ENCODE data around the gene ELOVL6. TPM values are rescaled to one million over a fixed set of nuclear protein-coding genes. Genes with fewer than 3 reads are reported as not detected.

ELOVL6 gene
- total RNA-seq, 4 donors from 2014 or later: 0.10 to 0.42 (median 0.13) TPM; not detected in 1

DNA sequence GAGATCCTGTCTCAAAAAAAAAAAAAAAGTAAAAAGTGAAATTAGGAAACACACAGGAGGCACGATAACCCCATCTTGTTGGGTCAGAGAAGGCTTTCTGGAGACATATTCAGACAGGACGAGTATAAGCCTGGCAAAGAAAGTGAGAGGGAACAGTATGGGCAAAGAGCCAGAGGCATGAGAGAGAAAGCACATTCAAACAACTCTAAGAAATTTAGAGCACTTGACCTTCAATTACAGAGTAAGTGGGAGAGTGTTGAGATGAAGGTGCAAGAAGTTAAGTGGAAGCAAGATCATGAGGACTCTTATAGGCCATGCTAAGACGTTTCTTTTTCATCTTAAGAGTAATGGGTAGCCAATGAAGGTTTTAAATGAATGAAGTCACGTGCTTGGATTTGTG lies 70.4 kb downstream of the ELOVL6 start:
- DNase-seq (no peak), ATAC-seq (no peak)
- intact Hi-C loops (cut with DNase I; ENCODE audit: low total_unique reads) (no loop called here), in situ Hi-C loops (cut with MboI; ENCODE audit: low sequenced_read_pairs in 4 of 4) (no loop called here)
- no peak overlapping the region for H3K27ac ChIP-seq
- H3K9me3 ChIP-seq: no peaks in the 10 kb centered on the region
- H3K27me3 ChIP-seq: no peaks in the 10 kb centered on the region
- no peak for TF ChIP-seq POLR2A (IDR thresholded peaks at IDR 0.05)
- H3K36me3 ChIP-seq: no peaks in the 10 kb centered on the region
- no peak overlapping the region for H3K4me3 ChIP-seq
- H3K4me1 ChIP-seq: no peaks in the 10 kb centered on the region

DNA sequence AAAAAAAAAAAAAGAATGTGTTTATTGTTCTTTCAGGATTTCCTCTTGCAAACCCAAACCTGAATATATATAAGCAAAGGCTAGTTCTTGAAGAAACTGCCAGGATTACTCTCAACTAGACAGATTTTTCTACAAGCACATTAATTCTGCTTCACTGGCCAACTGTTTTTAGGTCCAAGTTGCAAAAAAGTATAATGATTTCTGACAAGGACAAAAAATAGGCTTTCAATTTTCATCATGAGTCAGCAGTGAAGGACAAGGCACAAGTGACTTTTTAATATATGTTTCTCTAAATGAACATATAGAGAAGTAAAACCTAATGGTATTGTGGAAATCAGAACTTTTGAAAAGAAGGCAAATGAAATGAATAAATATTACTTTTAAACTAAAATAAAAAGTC lies 73.7 kb downstream of the ELOVL6 start:
- H3K4me1 ChIP-seq: no peaks in the 10 kb centered on the region
- in situ Hi-C loops (cut with MboI; ENCODE audit: low sequenced_read_pairs in 4 of 4) (no loop called here), intact Hi-C loops (cut with DNase I; ENCODE audit: low total_unique reads) (no loop called here)
- no peak overlapping the region for H3K27ac ChIP-seq
- ATAC-seq (no peak), DNase-seq (no peak)
- no peaks in the 10 kb centered on the region for H3K9me3 ChIP-seq
- TF ChIP-seq POLR2A (IDR thresholded peaks at IDR 0.05): no peak
- TF ChIP-seq, protein P1, sequence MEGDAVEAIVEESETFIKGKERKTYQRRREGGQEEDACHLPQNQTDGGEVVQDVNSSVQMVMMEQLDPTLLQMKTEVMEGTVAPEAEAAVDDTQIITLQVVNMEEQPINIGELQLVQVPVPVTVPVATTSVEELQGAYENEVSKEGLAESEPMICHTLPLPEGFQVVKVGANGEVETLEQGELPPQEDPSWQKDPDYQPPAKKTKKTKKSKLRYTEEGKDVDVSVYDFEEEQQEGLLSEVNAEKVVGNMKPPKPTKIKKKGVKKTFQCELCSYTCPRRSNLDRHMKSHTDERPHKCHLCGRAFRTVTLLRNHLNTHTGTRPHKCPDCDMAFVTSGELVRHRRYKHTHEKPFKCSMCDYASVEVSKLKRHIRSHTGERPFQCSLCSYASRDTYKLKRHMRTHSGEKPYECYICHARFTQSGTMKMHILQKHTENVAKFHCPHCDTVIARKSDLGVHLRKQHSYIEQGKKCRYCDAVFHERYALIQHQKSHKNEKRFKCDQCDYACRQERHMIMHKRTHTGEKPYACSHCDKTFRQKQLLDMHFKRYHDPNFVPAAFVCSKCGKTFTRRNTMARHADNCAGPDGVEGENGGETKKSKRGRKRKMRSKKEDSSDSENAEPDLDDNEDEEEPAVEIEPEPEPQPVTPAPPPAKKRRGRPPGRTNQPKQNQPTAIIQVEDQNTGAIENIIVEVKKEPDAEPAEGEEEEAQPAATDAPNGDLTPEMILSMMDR (IDR thresholded peaks at IDR 0.05 in 4 of 5, conservative IDR thresholded peaks at IDR 0.05 in 1 of 5): no peak
- no peak overlapping the region for H3K4me3 ChIP-seq
- H3K27me3 ChIP-seq: no peaks in the 10 kb centered on the region
- H3K36me3 ChIP-seq: no peaks in the 10 kb centered on the region

DNA sequence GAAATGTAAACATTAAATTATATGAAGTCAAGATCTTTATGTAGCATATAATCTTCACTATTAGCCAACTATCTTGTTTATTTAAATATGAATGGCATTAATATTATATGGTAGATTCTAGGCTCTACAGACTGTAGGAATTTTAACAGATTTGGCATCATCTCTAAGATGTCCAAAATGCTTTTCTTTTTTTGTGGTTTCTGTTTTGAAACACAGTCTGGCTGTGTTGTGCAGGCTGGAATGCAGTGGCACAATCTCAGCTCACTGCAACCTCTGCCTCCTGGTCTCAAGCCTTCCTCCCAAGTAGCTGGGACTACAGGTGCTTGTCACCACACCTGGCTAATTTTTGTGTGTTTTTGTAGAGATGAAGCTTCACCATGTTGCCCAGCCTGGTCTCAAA lies 76.2 kb downstream of the ELOVL6 start:
- H3K36me3 ChIP-seq: no peaks in the 10 kb centered on the region
- intact Hi-C loops (cut with DNase I; ENCODE audit: low total_unique reads) (no loop called here), in situ Hi-C loops (cut with MboI; ENCODE audit: low sequenced_read_pairs in 4 of 4) (no loop called here)
- no peaks in the 10 kb centered on the region for H3K27me3 ChIP-seq
- no peaks in the 10 kb centered on the region for H3K4me1 ChIP-seq
- no peak for TF ChIP-seq POLR2A (IDR thresholded peaks at IDR 0.05)
- TF ChIP-seq, protein P1 (IDR thresholded peaks at IDR 0.05 in 4 of 5, conservative IDR thresholded peaks at IDR 0.05 in 1 of 5): no peak
- H3K4me3 ChIP-seq: no peak overlapping the region
- no peak overlapping the region for H3K27ac ChIP-seq
- ATAC-seq: no peak
- DNase-seq: no peak
- H3K9me3 ChIP-seq: no peaks in the 10 kb centered on the region

DNA sequence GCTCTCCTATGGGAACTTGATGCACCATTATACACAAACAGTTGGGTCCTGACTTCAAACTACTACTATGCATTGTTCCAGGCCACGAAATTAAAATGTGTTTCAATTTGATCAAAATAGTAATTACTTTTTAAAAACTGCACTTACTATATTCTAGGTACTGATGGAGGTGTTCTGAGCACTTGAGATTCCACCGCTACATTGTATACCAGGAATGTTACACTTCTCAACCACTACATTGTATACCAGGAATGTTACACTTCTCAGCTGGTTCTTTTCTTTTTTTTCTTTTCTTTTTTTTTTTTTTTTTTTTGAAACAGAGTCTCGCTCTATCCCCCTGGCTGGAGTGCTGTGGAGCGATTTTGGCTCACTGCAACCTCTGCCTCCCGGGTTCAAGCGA lies 77.9 kb downstream of the ELOVL6 start:
- no peak for ATAC-seq
- DNase-seq: no peak
- intact Hi-C loops (cut with DNase I; ENCODE audit: low total_unique reads) (no loop called here), in situ Hi-C loops (cut with MboI; ENCODE audit: low sequenced_read_pairs in 4 of 4) (no loop called here)
- H3K27me3 ChIP-seq: no peaks in the 10 kb centered on the region
- H3K27ac ChIP-seq: no peak overlapping the region
- no peak overlapping the region for H3K4me3 ChIP-seq
- H3K36me3 ChIP-seq: no peaks in the 10 kb centered on the region
- no peaks in the 10 kb centered on the region for H3K9me3 ChIP-seq
- no peaks in the 10 kb centered on the region for H3K4me1 ChIP-seq
- no peak for TF ChIP-seq POLR2A (IDR thresholded peaks at IDR 0.05)
- TF ChIP-seq, protein P1 (IDR thresholded peaks at IDR 0.05 in 4 of 5, conservative IDR thresholded peaks at IDR 0.05 in 1 of 5): no peak

DNA sequence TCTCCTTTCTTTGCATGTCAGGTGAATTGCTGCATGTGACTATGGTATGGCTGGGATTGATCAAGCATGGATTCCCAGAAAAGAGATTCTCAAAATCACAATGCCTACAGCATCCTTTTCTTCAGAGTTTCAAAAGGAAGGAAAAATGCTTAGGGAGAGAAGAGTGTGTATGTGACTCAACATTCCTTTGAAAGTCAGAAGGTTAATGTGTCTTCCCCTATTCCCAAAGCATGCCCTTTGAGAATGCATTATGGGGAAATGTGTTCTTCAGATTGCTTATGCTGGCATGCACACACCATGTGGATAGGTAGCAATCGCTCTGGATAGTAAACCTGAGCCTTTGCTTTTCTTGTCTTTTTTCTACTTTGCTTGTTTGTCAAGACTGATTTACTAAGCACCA lies 78.5 kb downstream of the ELOVL6 start:
- ATAC-seq: no peak
- no peaks in the 10 kb centered on the region for H3K4me1 ChIP-seq
- intact Hi-C loops (cut with DNase I; ENCODE audit: low total_unique reads): no loop called here

More for the DNA sequence above, 78.5 kb downstream of the ELOVL6 start:
- in situ Hi-C loops (cut with MboI; ENCODE audit: low sequenced_read_pairs in 4 of 4): no loop called here
- Histone ChIP-seq H3K27ac (no peak overlapping the region), H3K9me3 (no peaks in the 10 kb centered on the region), H3K36me3 (no peaks in the 10 kb centered on the region), H3K27me3 (no peaks in the 10 kb centered on the region), H3K4me3 (no peak overlapping the region)
- no peak for DNase-seq
- TF ChIP-seq, protein P1 (IDR thresholded peaks at IDR 0.05 in 4 of 5, conservative IDR thresholded peaks at IDR 0.05 in 1 of 5): no peak
- TF ChIP-seq POLR2A (IDR thresholded peaks at IDR 0.05): no peak
